Measurements from ENCODE around the gene DRD2. TPM values are rescaled to one million over a fixed set of nuclear protein-coding genes. Genes with fewer than 3 reads are reported as not detected.

The DRD2 gene
- total and polyA plus RNA-seq, 4 donors, result not detected

- no peak for DNase-seq (ENCODE audit: low spot score)
- peaks cover 0 to 2% (median 0%) of the 10 kb centered on the region in 4 donors for H3K9me3 ChIP-seq (ENCODE audit: control insufficient read depth in 4 of 4, low read length in 3 of 4)
- H3K36me3 ChIP-seq (ENCODE audit: control insufficient read depth in 4 of 4, insufficient read depth in 3 of 4, low read depth in 1 of 4, low read length in 3 of 4), result no peaks in the 10 kb centered on the region
- peaks cover 0 to 5% (median 1%) of the 10 kb centered on the region in 4 donors for H3K4me1 ChIP-seq (ENCODE audit: control insufficient read depth in 4 of 4, insufficient read depth in 4 of 4, low read length in 3 of 4)
- H3K27me3 ChIP-seq (ENCODE audit: control insufficient read depth in 4 of 4, insufficient read depth in 4 of 4, low read length in 3 of 4), result peaks cover 2 to 17% (median 7%) of the 10 kb centered on the region in 4 donors
- TF ChIP-seq YY1 (IDR thresholded peaks at IDR 0.05) (no peak), CTCF (IDR thresholded peaks at IDR 0.05; ENCODE audit: low read depth, low read length, missing input control) (no peak), GABPA (IDR thresholded peaks at IDR 0.05 in 1 of 2, conservative IDR thresholded peaks at IDR 0.05 in 1 of 2) (no peak), ZBTB33 (IDR thresholded peaks at IDR 0.05) (no peak), SP1 (IDR thresholded peaks at IDR 0.05) (no peak), MAX (IDR thresholded peaks at IDR 0.05) (no peak), REST (IDR thresholded peaks at IDR 0.05) (no peak), HNF4A (conservative IDR thresholded peaks at IDR 0.05) (no peak), FOXA1 (IDR thresholded peaks at IDR 0.05) (no peak), RAD21 (IDR thresholded peaks at IDR 0.05) (no peak), EGR1 (IDR thresholded peaks at IDR 0.05; ENCODE audit: low read depth in 2 of 2) (no peak), FOXA2 (IDR thresholded peaks at IDR 0.05) (no peak), ATF3 (IDR thresholded peaks at IDR 0.05) (no peak)
- no peak overlapping the region for H3K27ac ChIP-seq (ENCODE audit: low read depth in 1 of 2, low read length in 2 of 2)
- no peak overlapping the region for H3K9ac ChIP-seq (ENCODE audit: low read depth in 1 of 2, low read length in 2 of 2)
- 23% methylated on average over 8 of the region's 8 CpGs for WGBS
- H3K4me3 ChIP-seq (ENCODE audit: low read depth in 1 of 3, low read length in 3 of 3), result no peak overlapping the region
Observed at GRCh38 chr11:113477321-113477720, 2.1 kb upstream of the DRD2 start.

- WGBS, result 75% methylated on average over 3 of the region's 3 CpGs
- Histone ChIP-seq H3K36me3 (ENCODE audit: control insufficient read depth in 4 of 4, insufficient read depth in 3 of 4, low read depth in 1 of 4, low read length in 3 of 4) (no peaks in the 10 kb centered on the region), H3K27ac (ENCODE audit: low read depth in 1 of 2, low read length in 2 of 2) (no peak overlapping the region), H3K9me3 (ENCODE audit: control insufficient read depth in 4 of 4, low read length in 3 of 4) (peaks cover 0 to 2% (median 0%) of the 10 kb centered on the region in 4 donors), H3K4me3 (ENCODE audit: low read depth in 1 of 3, low read length in 3 of 3) (no peak overlapping the region), H3K4me1 (ENCODE audit: control insufficient read depth in 4 of 4, insufficient read depth in 4 of 4, low read length in 3 of 4) (peaks cover 0 to 5% (median 1%) of the 10 kb centered on the region in 4 donors), H3K27me3 (ENCODE audit: control insufficient read depth in 4 of 4, insufficient read depth in 4 of 4, low read length in 3 of 4) (peaks cover 2 to 20% (median 7%) of the 10 kb centered on the region in 4 donors), H3K9ac (ENCODE audit: low read depth in 1 of 2, low read length in 2 of 2) (no peak overlapping the region)
- no peak for DNase-seq (ENCODE audit: low spot score)
- no peak for TF ChIP-seq GABPA (IDR thresholded peaks at IDR 0.05 in 1 of 2, conservative IDR thresholded peaks at IDR 0.05 in 1 of 2)
- no peak for TF ChIP-seq RAD21 (IDR thresholded peaks at IDR 0.05)
- no peak for TF ChIP-seq ZBTB33 (IDR thresholded peaks at IDR 0.05)
- TF ChIP-seq ATF3 (IDR thresholded peaks at IDR 0.05), result no peak
- TF ChIP-seq YY1 (IDR thresholded peaks at IDR 0.05), result no peak
- TF ChIP-seq TAF1 (conservative IDR thresholded peaks at IDR 0.05), result no peak
- TF ChIP-seq HNF4G (IDR thresholded peaks at IDR 0.05), result no peak
- no peak for TF ChIP-seq CTCF (IDR thresholded peaks at IDR 0.05; ENCODE audit: low read depth, low read length, missing input control)
Observed at GRCh38 chr11:113476553-113476952, 1.4 kb upstream of the DRD2 start.
